Muscle of leg (tissue), 9 donors: ENCODE results near the gene MT4. TPM values are rescaled to one million over a fixed set of nuclear protein-coding genes. Genes with fewer than 3 reads are reported as not detected.

Experiments used
- polyA plus RNA-seq, 8 donors: library from polyadenylated mRNA; unstranded; fragments of 120-200 nt; gene quantifications; one replicate each; pipeline versions ENCODE4 v1.2.1 to v1.2.3, GENCODE V29; 2013; ENCODE audit warnings: inconsistent platforms in 1 of 8, low replicate concordance in 1 of 8; ENCODE audit not compliant: insufficient read length in 8 of 8, insufficient read depth in 1 of 8
- total RNA-seq: library from RNA; stranded (reverse); fragments of 120-200 nt; gene quantifications from one replicate; pipeline ENCODE4 v1.2.4, GENCODE V29; 2013

The MT4 gene
- total and polyA plus RNA-seq, 9 donors, result not detected

Other genes starting within 250 kb of the MT4 start
- gene AMFR, start 139.5 kb upstream of the MT4 start, total RNA-seq, result 49.1 TPM
- gene AMFR, start 139.5 kb upstream of the MT4 start, polyA plus RNA-seq, result 10 to 100 TPM; 36.6 to 70.4 (median 51.5) TPM
- 73.8 TPM for gene NUDT21, start 113.7 kb upstream of the MT4 start, total RNA-seq
- 10 to 100 TPM; 47.3 to 77.1 (median 61.6) TPM for gene NUDT21, start 113.7 kb upstream of the MT4 start, polyA plus RNA-seq
- 39.3 TPM for gene OGFOD1, start 113.5 kb upstream of the MT4 start, total RNA-seq
- gene OGFOD1, start 113.5 kb upstream of the MT4 start, polyA plus RNA-seq, result 10 to 100 TPM; 30.7 to 46.2 (median 37.8) TPM
- gene BBS2, start 45.0 kb upstream of the MT4 start, total RNA-seq, result 58.3 TPM
- 10 to 100 TPM; 27.9 to 42.7 (median 36.2) TPM for gene BBS2, start 45.0 kb upstream of the MT4 start, polyA plus RNA-seq
- 12.6 TPM for gene MT3, start 24.5 kb downstream of the MT4 start, total RNA-seq
- 10 to 100 TPM in 3 of 8 donors, 1 to 10 TPM in 5; 3.9 to 15.8 (median 9.0) TPM for gene MT3, start 24.5 kb downstream of the MT4 start, polyA plus RNA-seq
- 9.9 TPM for gene MT2A, start 43.5 kb downstream of the MT4 start, total RNA-seq
- 10 to 100 TPM; 14.6 to 31.5 (median 25.5) TPM for gene MT2A, start 43.5 kb downstream of the MT4 start, polyA plus RNA-seq
- 29.0 TPM for gene MT1E, start 60.7 kb downstream of the MT4 start, total RNA-seq
- gene MT1E, start 60.7 kb downstream of the MT4 start, polyA plus RNA-seq, result 10 to 100 TPM in 5 of 8 donors, 1 to 10 TPM in 3; 7.4 to 18.6 (median 11.7) TPM
- 2.4 TPM for gene MT1M, start 67.6 kb downstream of the MT4 start, total RNA-seq
- 1 to 10 TPM in 2 of 8 donors, under 1 TPM in 6; 0.34 to 1.2 (median 0.59) TPM for gene MT1M, start 67.6 kb downstream of the MT4 start, polyA plus RNA-seq
- 0.58 TPM for gene MT1A, start 73.6 kb downstream of the MT4 start, total RNA-seq
- gene MT1A, start 73.6 kb downstream of the MT4 start, polyA plus RNA-seq, result under 1 TPM in 2 of 8 donors, not detected in 6; 0.41 to 0.55 TPM
- gene MT1B, start 86.8 kb downstream of the MT4 start, total RNA-seq, result not detected
- gene MT1B, start 86.8 kb downstream of the MT4 start, polyA plus RNA-seq, result under 1 TPM in 1 of 8 donors, not detected in 7; 0.64 TPM
- gene MT1F, start 92.9 kb downstream of the MT4 start, total RNA-seq, result not detected
- gene MT1F, start 92.9 kb downstream of the MT4 start, polyA plus RNA-seq, result 1 to 10 TPM in 6 of 8 donors, under 1 TPM in 2; 0.35 to 3.9 (median 1.3) TPM
- gene MT1G, start 103.0 kb downstream of the MT4 start, total RNA-seq, result 1.2 TPM
- 10 to 100 TPM in 2 of 8 donors, 1 to 10 TPM in 1, under 1 TPM in 3, not detected in 2; 0.42 to 21.4 (median 4.3) TPM for gene MT1G, start 103.0 kb downstream of the MT4 start, polyA plus RNA-seq
- 0.40 TPM for gene MT1H, start 104.7 kb downstream of the MT4 start, total RNA-seq
- 1 to 10 TPM in 3 of 8 donors, under 1 TPM in 1, not detected in 4; 0.47 to 8.7 (median 6.6) TPM for gene MT1H, start 104.7 kb downstream of the MT4 start, polyA plus RNA-seq
- 16.8 TPM for gene MT1X, start 117.4 kb downstream of the MT4 start, total RNA-seq
- gene MT1X, start 117.4 kb downstream of the MT4 start, polyA plus RNA-seq, result 10 to 100 TPM in 6 of 8 donors, 1 to 10 TPM in 2; 7.3 to 15.6 (median 11.0) TPM
- gene NUP93, start 165.1 kb downstream of the MT4 start, total RNA-seq, result 54.6 TPM
- gene NUP93, start 165.1 kb downstream of the MT4 start, polyA plus RNA-seq, result 10 to 100 TPM; 42.9 to 49.1 (median 45.1) TPM